Gastrocnemius medialis (tissue), 4 donors: Measurements from ENCODE around the gene PTPN11.

ENCODE experiments used
- CTCF ChIP-seq, 5 experiments: fragments of 450-650 bp in 3 of 5; fragments of 200-600 bp in 2 of 5; sonication (generic) in 2 of 5; IDR thresholded peaks in 4 of 5; conservative IDR thresholded peaks in 1 of 5; 1 replicate in 4 of 5; 2 replicates in 1 of 5; pipeline ENCODE4 v1.5.1; 2016 to 2019; ENCODE audit warnings: antibody characterized with exemption in 5 of 5, mild to moderate bottlenecking in 3 of 5, moderate library complexity in 3 of 5
- POLR2A ChIP-seq, 2 donors: fragments of 450-650 bp; IDR thresholded peaks; one replicate each; pipeline ENCODE4 v1.6.1; 2017; ENCODE audit warnings: antibody characterized with exemption in 2 of 2, mild to moderate bottlenecking in 2 of 2, moderate library complexity in 2 of 2

- TF ChIP-seq CTCF (IDR thresholded peaks at IDR 0.05 in 4 of 5, conservative IDR thresholded peaks at IDR 0.05 in 1 of 5), result no peak
- TF ChIP-seq POLR2A (IDR thresholded peaks at IDR 0.05), result no peak
Observed at GRCh38 chr12:112381406-112381882, 37.3 kb upstream of the PTPN11 start.
